HG03378 (cell line): Measurements from ENCODE around the gene PRKAG2.

Experiments
- ATAC-seq: cut with Tn5 transposase; IDR thresholded peaks from one replicate; pipeline ENCODE4 v1.9.1; 2021; ENCODE audit warnings: mild to moderate bottlenecking, moderate library complexity; ENCODE audit not compliant: unreplicated experiment

PRKAG2 gene

DNA sequence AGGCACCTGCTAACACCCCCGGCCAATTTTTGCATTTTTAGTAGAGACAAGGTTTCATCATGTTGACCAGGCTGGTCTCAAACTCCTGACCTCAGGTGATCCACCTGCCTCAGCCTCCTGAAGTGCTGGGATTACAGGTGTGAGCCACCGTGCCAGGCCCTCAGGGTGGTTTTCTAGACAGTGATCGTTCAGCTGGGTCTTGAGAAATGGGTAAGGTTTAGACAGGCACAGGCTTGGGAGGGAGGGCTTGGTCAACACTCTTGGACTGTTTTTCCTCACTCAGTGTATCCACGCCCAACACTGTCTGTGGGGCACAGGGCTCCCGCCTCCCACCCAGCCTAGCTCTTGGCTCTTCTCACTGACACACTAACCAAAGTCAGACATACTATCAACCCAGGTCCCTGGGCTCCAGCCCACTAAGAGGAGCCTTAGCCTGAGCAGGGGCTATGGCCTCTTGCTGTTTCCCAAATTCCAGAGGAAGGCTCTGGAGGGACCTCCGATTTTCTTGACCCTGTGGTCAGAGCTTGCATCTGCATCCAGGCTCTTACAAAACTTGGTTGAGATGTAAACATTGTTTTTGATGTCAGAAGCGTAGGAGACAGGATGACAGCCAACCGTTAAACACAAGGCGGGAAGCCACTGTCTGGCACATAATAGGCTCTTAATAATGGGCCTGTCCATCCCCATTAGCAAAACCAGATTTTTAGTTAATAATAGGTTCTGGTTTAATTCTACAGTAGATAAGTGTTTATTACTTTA lies 143.9 kb downstream of the PRKAG2 start:
- no peak for ATAC-seq

DNA sequence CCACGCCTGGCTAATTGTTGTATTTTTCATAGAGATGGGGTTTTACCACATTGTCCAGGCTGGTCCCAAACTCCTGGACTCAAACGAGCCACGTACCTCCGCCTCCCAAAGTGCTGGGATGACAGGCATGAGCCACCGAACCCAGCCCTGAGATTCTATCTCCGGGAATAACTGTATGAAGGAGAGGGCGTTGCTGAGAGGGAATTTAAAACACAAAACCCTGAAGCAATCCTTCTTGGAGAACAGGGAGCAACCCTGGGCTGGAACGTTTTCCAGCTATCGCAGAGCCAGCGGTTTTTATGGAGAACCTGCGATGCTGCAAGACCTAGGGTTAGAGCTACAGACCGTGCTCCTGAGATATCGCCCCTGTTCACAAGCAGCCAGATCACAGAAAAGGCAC lies 144.6 kb downstream of the PRKAG2 start:
- no peak for ATAC-seq

DNA sequence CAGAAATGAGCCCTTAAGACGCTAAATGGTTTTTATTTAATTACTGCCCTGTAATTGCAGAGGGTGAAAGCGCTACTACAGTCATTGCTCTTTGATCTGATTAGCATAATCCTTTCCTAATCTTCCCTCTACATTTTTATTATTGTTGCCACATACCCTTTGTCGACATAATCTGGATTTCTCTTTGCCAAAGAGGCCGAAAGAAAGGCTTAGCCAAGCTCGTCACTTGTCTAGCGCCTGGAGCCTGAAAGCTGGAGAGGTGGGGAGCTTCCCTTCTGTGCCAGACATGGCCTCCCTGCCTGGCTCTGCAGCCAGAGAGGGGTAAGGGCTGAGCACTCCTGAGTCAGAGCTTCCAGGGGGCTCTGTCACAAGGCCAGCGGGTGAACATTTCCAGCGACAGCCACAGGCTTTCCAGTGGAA lies 145.9 kb downstream of the PRKAG2 start:
- ATAC-seq: no peak

DNA sequence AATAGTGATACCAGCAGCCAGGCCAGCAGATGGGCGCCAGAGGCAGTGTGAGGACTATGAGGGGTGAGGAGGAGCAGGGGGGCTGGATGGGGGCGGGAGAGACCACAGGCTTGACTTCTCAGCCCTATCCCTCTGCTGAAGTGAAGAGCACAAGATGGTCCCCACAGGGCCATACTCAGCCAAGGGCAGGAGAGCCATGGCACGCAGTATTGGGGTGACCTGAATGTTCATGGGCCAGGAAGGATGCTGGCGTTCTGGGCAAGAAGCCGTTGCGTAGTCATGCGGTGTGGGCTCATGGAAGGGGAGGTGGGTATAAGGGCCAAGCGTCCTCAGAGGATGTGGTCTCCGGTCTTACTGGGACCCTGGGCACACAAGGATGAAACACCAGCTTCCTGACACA lies 146.3 kb downstream of the PRKAG2 start:
- no peak for ATAC-seq

DNA sequence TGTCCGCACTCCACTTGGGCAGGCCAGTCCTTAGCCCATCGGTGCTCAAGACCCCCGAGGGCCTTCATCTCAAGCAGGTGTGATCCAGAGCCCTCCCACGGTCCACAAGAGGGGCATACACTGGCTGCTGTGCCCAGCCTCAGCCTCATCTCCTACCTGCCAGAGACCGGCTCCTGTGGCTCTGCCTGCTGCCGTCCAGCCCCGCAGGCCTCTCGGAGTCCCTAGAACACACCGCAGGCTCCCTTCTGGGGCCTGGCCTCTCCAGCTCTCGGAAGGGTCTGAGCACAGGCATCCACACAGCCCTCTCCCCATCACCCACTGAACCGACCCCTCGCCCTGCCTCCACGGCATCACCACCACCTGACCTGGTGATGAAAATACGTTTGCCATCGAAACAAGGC lies 147.4 kb downstream of the PRKAG2 start:
- ATAC-seq: no peak

DNA sequence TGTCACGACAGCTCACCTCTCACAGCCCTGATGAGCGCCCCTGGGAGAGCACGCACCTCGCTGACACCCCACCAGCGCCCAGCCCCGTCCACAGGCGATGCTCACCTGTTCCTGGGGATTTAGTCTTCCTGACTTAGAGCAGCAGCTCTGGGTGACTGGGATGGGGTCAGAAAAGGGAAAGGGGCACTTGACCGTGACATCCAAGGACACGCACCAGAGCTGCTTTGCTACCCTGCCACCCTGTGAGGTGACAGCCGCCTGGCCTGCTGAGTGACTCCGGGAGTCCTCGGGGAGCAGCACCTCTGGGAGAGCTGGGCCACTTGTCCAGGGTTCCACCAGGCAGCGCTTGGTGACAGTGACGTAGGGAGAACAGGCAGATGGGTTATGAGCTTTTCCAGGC lies 148.2 kb downstream of the PRKAG2 start:
- no peak for ATAC-seq

DNA sequence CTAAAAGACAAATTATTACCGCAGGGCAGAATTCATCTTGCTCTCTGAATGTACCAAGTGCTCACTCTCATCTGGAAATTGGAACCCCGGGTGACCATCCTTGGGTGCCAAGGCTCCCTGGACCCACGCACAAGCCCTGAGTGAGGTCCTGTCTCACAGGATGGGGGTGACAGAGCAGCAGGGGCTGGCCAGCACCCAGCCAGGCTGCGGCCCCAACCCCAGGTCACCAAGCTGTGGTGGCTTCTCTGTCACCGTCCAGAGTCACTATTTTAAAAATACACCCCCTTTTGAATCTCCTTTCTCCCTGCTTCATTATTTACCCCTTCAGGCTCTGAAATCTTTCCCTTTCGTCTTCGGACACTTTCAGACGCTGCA lies 148.6 kb downstream of the PRKAG2 start:
- ATAC-seq: no peak

DNA sequence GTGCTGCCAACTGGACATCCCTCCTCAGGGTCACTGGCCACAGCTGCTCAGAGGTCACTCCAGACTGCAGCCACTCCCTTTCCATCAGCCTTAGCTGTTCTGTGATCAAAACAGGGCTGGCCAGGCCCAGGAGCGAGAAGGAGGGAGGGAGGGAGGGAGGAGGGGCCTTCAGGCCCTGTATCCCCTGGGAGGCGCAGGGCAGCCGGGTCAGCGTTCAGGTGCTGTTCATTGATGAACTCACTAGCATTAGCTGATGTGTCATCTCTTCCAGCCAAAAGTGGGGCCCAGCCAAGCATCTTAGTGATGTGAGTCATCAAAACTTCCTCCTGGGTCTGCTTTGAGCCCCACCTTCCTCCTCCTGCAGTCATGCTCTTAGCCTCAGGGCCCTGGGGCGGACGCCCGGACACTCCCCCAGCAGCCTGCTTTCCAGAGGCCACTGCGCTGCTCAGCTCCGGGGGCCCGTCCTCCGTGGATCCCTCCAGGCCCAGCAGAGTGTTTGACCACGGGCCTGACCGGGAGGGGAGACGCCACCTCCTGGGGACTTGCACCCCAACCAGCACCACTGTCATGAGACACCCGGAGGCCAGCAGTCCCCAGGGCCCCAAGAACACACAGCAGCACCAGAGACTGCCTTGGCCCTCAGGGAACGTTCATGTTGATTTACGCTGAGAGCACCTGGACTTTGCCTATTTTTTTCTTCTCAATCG lies 149.2 kb downstream of the PRKAG2 start:
- ATAC-seq: peak; percentile 88

DNA sequence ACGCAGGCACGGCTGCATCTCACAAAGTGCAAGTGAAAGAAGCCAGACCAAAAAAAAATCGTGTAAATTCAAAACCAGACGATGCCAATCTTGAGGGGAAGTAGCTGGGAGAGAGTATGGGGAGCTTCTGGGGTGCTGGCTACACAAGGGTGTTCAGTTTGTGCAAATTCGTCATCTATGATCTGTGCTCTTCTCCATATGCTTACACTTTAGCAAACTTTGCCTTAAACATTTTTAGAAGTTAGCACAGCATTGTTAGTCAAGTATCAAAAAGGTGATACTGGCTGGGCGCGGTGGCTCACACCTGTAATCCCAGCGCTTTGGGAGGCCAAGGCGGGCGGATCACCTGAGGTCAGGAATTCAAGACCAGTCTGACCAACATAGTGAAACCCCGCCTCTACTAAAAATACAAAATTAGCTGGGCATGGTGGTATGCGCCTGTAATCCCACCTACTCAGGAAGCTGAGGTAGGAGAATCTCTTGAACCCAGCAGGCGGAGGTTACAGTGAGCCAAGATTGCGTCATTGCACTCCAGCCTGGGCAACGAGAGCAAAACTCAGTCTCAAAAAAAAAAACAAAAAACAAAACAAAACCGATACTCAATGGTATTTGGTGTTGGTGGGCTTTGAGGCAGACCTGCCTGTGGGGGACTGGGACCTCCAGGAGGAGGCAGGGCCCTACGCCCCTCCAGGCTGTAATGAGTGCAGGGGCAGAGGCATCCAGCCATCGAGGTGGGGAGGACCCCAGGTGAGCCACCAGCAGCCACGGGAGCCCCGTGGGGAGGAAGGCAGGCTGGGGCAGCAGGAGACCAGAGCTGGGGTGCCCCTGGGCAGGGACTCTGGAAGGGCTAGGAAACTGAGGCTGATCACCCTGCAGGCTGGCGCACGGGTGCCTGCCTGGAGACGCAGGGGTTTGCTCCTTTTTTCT lies 150.0 kb downstream of the PRKAG2 start:
- no peak for ATAC-seq

DNA sequence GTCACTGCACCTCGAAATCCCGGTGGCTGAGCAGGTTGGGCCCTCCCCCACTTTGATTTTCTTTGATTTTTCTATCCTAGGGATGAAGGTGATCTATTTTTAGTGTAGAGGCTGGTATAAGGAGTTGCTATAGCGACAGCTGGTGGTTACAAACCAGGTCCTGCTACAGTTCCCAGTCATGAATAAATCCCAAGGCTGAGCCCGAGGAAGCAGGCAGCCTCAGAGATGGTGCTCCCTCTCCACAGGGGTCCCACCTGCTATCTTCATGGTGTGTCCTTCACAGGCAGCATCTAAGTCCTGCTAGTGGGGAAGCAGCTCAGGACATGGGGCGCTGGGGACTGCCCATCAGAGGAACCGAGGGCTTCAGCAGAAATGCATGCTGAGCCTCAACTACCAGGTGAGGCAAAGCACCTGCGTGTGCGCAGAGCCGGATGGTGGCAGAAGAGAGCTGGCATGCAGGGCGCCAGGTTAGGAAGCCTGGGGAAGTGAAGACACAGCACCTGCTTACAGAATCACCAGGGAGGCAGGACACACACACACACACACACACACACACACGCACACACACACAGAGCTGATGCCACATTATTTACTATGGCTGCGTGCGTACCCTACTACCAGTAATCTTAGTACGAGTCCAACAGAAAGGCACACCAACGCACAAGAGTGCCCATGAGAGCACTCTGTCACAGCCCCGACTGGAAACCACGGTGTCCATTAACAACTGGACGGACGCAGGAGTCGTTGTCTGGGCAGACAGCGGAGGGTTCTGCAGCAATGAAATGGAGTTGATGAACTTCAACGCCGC lies 150.9 kb downstream of the PRKAG2 start:
- ATAC-seq: no peak

DNA sequence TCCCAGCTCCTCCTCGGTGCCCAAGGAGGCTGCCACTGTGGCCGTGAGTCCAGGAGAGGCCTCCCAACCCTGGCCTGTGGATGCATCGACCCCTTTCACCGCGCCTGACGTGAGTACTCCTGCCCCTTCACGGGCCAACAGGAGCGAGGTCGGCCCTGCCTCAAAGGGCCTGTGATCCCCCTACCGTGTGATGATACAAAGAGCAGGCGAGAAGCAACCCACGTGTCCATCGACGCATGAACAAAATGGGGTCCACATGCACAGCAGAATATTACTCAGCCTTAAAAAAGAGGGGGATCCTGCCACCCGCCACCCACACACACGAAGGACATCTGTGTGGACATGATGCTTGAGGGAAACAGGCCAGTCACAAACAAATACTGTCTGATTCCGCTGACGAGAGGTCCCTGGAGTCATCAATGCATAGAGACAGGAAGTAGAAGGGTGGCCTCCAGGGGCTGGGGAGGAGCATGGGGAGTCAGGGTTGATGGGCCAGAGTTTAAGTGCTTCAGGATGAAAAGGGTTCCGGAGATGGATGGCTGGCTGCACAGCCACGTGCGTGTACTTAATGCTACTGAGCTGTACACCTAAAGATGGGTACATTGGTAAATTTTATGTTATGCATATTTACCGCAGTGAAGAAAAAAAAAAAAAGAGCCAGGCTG lies 151.9 kb downstream of the PRKAG2 start:
- no peak for ATAC-seq

DNA sequence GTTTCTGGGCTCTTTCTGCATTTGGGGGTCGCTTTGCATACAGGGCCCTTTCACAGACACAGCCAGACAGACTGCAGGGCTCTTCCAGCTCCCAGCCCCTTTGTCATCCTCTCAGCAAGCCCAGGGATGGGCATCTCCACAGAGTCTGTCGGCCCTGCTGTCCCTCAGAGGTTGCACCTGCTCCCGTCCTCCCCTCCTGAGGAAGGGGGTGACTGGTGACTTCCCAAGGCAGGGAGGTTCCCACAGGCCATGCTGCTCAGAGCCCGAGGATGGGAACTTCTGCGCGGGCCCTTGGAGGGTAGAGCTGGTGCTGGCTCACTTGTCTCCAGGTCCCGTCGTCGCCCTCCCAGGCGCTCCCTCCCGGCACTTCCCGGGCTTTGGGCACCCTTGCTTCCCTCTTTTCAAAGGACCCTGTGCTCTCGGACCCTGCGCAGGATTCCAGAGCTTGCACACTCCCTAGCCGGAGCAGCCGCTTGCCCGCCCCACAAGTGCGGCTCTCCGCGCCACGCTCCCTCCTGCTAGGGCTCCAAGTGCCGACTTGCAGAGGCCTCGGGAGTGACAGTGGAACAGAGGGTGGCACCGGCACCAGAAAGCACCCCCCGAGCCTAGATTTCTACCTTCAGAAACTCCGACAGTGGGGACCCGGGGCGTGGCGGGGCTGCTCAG lies 152.5 kb downstream of the PRKAG2 start:
- no peak for ATAC-seq

DNA sequence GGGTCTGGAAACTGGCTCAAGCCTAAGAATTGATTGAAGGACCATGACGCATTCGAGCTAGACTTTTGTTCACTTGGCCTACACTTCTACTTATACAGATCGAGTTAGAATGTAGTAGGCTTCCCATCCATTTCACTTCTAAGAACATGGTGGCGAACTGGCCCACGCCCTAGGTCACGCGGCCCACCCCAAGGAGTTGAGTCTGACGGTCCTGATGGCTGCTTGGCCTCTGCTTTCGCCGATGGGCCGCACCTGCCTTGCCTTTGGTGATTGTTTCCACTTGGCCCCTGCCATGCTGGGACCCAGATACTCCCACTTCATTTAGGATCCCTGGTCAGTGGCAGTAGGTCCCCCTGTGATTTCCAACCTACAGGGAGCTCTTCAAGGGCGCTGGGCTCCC lies 153.6 kb downstream of the PRKAG2 start:
- ATAC-seq: no peak

DNA sequence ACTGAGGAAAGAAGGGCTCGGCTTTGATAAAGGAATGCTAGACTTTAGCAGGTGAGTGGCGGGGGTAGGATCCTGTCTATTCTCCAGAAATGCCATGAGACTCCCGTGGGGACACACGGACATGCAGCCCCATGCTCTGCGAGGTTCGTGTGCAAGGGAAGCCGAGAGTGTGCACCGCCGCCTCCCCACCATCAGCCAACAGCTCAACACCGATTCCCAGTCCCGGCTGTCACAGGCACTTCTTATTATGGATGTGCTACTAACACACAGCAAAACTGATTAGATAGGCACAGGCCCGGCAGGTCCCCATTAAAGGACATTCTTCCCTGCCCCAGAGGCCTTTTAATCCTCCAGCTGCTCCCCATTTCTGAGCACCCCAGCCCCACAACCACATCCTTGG lies 154.4 kb downstream of the PRKAG2 start:
- ATAC-seq: no peak

DNA sequence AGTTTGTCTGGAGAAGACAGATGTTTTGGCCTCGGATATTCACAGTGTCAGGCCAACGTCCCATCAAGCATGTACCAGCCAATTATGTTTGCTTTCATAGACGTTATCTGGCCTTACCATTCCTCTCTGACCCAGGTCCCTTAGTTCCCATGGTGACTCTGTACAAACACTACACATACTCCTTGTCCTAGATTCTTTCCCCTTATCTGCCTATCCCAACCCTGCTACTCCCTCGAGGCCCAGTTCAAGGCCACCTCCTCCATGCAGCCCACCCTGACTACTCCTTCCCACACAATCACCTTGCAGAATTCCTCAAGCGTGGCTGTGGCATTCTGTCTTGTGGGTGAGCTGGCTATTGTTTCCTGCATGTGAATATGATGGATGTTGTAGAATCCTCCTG lies 155.2 kb downstream of the PRKAG2 start:
- no peak for ATAC-seq

DNA sequence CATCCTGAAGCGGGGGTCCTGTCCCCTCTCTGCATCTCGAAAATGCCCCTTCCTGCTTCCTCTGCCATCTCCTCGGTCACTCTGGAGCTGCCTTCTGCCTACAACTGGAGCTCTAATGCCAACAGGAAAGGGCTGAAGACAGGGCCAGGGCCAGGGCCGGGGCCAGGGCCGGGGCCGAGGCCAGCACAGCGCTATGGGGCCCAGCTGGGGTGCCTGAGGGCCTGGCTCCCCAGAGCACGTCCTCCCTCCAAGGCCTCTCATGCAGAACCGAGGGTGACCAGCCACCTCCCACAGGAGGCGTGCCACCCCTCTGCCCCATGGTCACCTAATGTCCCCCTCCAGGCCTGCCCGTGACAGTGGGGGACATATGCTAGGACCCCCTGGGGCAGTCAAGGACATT lies 155.7 kb downstream of the PRKAG2 start:
- no peak for ATAC-seq

DNA sequence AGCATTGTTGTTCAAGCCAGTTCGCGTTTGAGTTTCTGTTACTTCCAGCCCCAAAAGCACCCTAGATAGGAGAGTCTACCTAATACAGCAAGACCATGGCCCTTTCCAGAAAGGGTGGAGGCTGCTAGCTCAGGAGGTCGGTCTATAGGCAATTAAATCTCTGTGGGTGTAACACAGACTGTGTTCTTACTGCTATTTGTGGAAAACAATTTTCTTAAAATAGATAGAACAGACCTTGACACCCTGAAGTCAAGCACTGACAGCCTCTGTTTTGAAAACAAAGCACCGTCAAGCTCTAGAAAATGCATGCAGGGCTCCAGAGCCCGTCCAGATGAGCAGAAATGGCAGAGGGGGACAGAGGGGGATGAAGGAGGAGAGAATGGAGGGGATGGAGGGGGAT lies 156.6 kb downstream of the PRKAG2 start:
- ATAC-seq: no peak

DNA sequence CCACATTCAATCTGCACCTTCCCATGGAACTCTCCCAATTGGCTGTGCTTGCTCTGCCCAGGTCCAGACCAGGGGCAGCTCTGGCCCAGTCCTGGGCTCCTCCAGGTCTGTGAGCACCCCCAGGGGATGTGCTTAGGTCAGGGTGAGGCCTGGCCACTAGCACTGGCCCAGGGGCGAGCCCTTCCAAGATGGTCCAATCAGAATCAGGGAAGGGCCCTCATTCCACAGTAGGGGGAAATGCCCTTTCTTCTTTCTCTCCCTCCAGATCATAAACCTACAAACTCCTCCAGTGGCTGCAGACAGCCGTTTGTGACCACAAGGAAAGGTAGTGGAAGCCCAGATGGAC lies 157.0 kb downstream of the PRKAG2 start:
- no peak for ATAC-seq

DNA sequence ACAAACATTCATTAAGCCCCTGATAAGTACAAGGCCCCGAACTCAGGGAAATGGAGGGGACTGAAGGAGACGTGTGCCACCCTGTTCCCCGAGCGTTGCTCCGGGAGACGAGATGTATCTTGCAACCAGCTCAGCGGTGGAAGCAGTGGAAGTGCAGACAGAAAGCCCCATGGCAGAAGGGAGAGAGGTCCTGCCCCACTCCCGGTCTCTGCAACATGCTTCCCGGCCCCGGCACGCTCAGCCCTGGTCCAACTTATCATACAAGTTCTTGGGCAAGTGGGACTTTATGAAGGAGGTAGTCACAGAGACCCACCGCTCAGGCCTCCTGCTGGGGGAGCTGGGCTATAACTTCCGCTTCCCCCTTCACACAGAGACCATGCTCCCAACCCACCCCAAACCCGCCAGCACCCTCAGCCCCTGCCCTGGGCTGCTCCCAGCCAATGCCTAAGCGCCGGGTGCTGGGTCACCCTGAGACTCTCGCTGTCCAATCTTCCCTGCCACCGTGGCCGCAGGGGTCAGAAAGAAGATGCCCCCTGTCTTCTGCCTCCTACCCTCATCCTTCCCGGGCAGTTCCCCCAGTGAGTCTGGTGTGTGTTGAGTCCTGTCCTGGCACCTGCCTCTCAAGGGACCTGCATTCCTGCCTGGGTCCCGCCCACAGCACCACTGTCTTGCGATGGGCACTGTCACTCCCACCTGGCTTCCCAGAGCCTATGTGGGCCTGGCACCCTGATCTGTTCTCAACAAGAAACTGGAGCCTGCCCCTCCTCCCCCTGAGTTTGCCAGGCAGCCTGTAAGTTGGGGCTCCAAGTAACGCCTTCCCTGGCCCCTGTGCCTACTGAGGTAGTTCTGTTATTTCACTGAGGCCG lies 157.7 kb downstream of the PRKAG2 start:
- no peak for ATAC-seq
